Muscle layer of colon (tissue), 2 donors: Measurements from ENCODE around the gene TIAM2.

ENCODE experiments used
- H3K27ac ChIP-seq: one replicate; pipeline ENCODE4 v1.7.0; 2013; ENCODE audit warnings: low read depth, mild to moderate bottlenecking, low read length, moderate library complexity
- H3K27me3 ChIP-seq, 2 donors: one replicate each; pipeline ENCODE4 v1.7.0; 2013; ENCODE audit warnings: low read length in 2 of 2, mild to moderate bottlenecking in 2 of 2; ENCODE audit not compliant: insufficient read depth in 2 of 2, control insufficient read depth in 1 of 2
- H3K36me3 ChIP-seq: one replicate; pipeline ENCODE4 v1.7.0; 2013; ENCODE audit warnings: mild to moderate bottlenecking, low read length; ENCODE audit not compliant: insufficient read depth
- H3K4me1 ChIP-seq: one replicate; pipeline ENCODE4 v1.7.0; 2013; ENCODE audit warnings: mild to moderate bottlenecking, low read length; ENCODE audit not compliant: insufficient read depth
- H3K4me3 ChIP-seq, 2 donors: one replicate each; pipeline ENCODE4 v1.7.0; 2013; ENCODE audit warnings: low read length in 2 of 2, low read depth in 1 of 2, mild to moderate bottlenecking in 1 of 2, moderate library complexity in 1 of 2
- H3K9ac ChIP-seq: one replicate; pipeline ENCODE4 v1.7.0; 2013; ENCODE audit warnings: low read length
- H3K9me3 ChIP-seq: one replicate; pipeline ENCODE4 v1.7.0; 2013; ENCODE audit warnings: mild to moderate bottlenecking, low read length
- donor health status: abdominal sarcoma.
- donor health status: Adenocarcinoma of cecum.

TIAM2 gene

DNA sequence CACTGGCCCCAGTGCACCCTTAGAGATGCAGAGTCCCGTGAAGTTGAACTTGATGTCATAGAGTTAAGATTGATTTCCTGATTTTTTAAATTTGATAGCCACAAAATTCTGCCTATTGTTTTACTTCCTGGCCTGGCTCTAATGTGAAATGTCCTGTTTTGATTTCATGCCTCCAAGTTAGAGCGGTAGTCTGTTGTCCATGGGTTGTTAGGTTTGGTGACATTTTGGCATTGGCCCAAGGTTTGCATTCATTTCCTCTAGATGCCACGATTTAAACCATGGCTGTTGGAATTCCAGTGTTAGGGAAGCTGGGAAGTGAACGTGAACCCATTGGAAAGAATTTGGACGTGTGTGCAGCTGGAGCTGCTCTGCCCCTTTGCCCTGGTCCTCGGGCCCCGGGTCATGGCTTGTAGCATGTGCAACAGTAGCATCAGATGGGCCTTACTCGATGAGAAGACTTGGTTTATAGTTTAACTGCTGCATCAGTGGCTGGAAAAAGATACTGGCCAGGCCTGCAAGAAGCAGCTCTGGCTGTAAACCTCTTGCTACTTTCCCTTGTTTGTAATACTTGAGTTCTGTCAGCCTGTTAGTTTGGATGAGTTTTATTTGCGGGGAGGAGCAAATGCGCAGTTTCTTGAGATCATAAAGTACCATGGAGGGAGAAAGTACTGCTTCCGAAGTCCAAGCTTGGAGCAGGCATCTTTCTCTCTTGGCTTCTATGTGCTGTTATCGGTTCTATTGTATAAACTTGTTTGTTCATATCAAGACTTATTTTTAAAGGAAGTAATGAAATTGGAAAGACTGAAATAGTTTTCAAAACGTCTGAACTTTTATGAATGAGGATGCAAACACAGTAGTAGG lies 147.3 kb downstream of the TIAM2 start:
- H3K9me3 ChIP-seq = no peaks in the 10 kb centered on the region
- peaks cover 35% of the 10 kb centered on the region for H3K4me1 ChIP-seq
- H3K4me3 ChIP-seq = peak overlapping the region in 1 of 2 donors; percentile 47
- peak overlapping the region; percentile 0 for H3K9ac ChIP-seq
- H3K27ac ChIP-seq = peak overlapping the region; percentile 35
- no peaks in the 10 kb centered on the region for H3K36me3 ChIP-seq
- H3K27me3 ChIP-seq = no peaks in the 10 kb centered on the region

- Histone ChIP-seq H3K4me3 (peak overlapping the region in 1 of 2 donors; percentile 47), H3K36me3 (no peaks in the 10 kb centered on the region), H3K27me3 (no peaks in the 10 kb centered on the region), H3K9me3 (no peaks in the 10 kb centered on the region), H3K9ac (peak overlapping the region; percentile 0), H3K4me1 (peaks cover 35% of the 10 kb centered on the region), H3K27ac (peak overlapping the region; percentile 1)
These were observed 148.0 kb downstream of the TIAM2 start for GRCh38 chr6:155143029-155143577.

- Histone ChIP-seq H3K27ac (peak overlapping the region; percentile 1), H3K27me3 (no peaks in the 10 kb centered on the region), H3K9me3 (no peaks in the 10 kb centered on the region), H3K4me3 (peak overlapping the region in 1 of 2 donors; percentile 47), H3K9ac (peak overlapping the region; percentile 0), H3K36me3 (no peaks in the 10 kb centered on the region), H3K4me1 (peaks cover 35% of the 10 kb centered on the region)
These were observed 148.5 kb downstream of the TIAM2 start for GRCh38 chr6:155143578-155144106.

GRCh38 chr6:155146205-155146604 lies 151.1 kb downstream of the TIAM2 start:
- H3K27ac ChIP-seq = no peak overlapping the region
- no peak overlapping the region for H3K9ac ChIP-seq
- H3K36me3 ChIP-seq = no peaks in the 10 kb centered on the region
- peaks cover 28% of the 10 kb centered on the region for H3K4me1 ChIP-seq
- no peaks in the 10 kb centered on the region for H3K9me3 ChIP-seq
- no peaks in the 10 kb centered on the region for H3K27me3 ChIP-seq
- no peak overlapping the region for H3K4me3 ChIP-seq

- Histone ChIP-seq H3K9me3 (no peaks in the 10 kb centered on the region), H3K36me3 (no peaks in the 10 kb centered on the region), H3K4me3 (no peak overlapping the region)
These were observed 153.0 kb downstream of the TIAM2 start for GRCh38 chr6:155147958-155148663.

GRCh38 chr6:155150967-155151671 lies 156.0 kb downstream of the TIAM2 start:
- Histone ChIP-seq H3K27ac (no peak overlapping the region), H3K4me3 (no peak overlapping the region), H3K9ac (no peak overlapping the region), H3K36me3 (no peaks in the 10 kb centered on the region), H3K27me3 (no peaks in the 10 kb centered on the region), H3K9me3 (no peaks in the 10 kb centered on the region), H3K4me1 (peaks cover 7% of the 10 kb centered on the region)

More at GRCh38 chr6:155147958-155148663, 153.0 kb downstream of the TIAM2 start:
- no peaks in the 10 kb centered on the region for H3K27me3 ChIP-seq
- H3K27ac ChIP-seq = no peak overlapping the region
- H3K4me1 ChIP-seq = peaks cover 9% of the 10 kb centered on the region
- H3K9ac ChIP-seq = no peak overlapping the region

DNA sequence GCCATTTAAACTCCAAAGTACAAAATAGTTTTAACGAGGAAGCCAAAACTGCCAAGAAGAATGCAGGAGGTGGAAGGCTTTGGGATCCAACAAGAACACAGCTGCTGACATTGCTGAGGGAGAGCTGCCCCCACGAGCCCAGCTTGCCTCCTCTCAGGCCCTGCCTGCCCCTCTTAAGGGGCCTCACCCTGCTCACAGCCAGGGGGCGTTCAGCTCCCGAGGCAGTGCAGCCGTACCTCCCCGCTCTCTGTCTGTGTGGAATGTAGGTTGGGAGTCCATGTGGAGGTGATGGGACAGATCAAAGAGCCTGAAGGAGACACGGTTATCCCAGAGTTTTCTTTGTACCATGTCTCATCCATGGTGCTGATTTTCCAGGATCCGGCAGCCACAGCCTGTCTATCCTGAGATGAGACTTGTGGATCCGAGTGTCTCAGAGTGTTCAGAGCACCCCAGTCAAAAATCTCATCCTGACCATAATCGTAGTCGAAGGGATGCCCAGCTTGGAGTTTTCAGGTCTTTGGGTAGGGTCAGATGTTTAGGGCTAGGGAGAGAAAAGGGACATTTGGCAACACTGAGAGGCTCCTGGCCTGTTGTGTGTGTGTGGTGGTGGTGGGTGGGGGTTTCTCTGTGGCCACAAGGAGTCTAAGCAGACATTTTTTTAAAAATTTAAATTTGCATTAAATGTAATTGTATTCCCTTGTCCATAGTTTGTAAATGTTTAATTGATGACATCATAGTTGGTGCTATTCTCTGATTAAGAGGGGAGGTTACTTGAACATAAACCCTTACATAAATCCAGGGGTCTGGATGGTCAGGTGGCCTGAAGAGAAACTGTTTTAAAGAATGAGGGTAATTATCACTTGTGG lies 157.3 kb downstream of the TIAM2 start:
- H3K36me3 ChIP-seq = no peaks in the 10 kb centered on the region
- H3K27ac ChIP-seq = no peak overlapping the region
- H3K9me3 ChIP-seq = no peaks in the 10 kb centered on the region
- no peak overlapping the region for H3K4me3 ChIP-seq
- peaks cover 7% of the 10 kb centered on the region for H3K4me1 ChIP-seq
- H3K9ac ChIP-seq = no peak overlapping the region
- no peaks in the 10 kb centered on the region for H3K27me3 ChIP-seq

DNA sequence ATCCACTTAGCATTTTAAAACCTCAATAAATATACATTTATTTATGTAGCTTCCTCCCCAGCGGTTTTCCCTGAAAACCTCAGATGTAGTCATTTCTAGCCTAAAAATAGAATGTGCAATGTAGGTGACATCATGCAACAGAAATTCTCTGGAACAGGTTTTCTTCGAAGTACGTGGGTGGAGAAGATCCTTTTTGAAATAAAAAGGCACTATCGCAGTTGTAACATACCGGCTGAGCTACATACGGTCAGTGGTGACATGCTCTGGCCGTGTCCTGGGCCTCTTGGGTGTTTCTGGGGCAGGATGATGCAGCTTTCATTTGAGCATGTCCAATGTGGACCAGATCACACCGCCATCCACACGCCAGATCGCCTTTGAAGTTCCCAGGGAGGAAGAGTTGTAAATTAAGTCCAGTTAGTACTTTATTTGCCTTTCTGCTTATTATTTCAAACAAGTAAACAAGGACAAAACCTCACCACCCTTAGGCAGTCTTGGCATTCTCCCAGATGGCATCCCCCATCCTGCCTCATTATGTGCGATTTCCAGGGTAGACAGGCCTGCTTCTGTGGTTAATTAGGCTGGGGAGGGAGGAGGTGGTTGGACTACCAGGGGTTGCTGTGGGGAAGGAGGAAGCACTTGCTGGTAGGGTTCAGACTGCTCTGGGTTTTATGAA lies 159.2 kb downstream of the TIAM2 start:
- peaks cover 7% of the 10 kb centered on the region for H3K4me1 ChIP-seq
- no peaks in the 10 kb centered on the region for H3K36me3 ChIP-seq
- no peak overlapping the region for H3K27ac ChIP-seq
- no peaks in the 10 kb centered on the region for H3K9me3 ChIP-seq
- no peak overlapping the region for H3K9ac ChIP-seq
- H3K27me3 ChIP-seq = no peaks in the 10 kb centered on the region
- H3K4me3 ChIP-seq = no peak overlapping the region

DNA sequence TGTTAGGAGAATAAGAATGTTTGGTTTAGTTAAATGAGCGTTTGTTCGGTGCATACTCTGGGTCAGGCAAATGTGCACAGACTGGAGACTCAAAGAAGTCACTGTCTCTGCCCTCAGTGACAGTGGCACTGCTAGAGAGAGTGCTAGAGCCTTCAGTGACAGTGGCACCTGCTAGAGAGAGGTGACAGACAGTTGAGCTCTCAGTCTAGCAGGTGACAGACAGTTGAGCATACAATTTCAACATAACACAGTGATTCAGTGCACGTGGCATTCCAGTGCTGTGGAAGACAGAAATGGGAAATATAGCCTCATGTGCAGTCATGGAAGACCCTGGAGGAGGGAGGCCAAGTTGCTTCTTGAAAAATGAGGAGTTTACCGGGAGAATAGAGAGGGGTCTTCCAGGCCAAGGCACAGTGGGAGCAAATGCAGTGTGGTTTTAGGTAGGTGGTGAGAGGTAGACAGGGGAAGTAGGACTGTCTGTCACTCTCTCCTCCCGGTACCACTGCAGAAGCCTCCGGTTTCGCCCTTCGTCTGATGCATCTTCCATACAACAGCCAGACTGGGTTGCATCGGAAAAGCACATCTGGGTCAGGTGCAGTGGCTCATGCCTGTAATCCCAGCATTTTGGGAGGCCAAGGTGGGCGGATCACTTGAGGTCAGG lies 160.8 kb downstream of the TIAM2 start:
- H3K4me3 ChIP-seq = no peak overlapping the region
- no peaks in the 10 kb centered on the region for H3K9me3 ChIP-seq
- H3K9ac ChIP-seq = no peak overlapping the region
- no peak overlapping the region for H3K27ac ChIP-seq
- H3K4me1 ChIP-seq = peaks cover 7% of the 10 kb centered on the region
- no peaks in the 10 kb centered on the region for H3K27me3 ChIP-seq
- H3K36me3 ChIP-seq = no peaks in the 10 kb centered on the region

DNA sequence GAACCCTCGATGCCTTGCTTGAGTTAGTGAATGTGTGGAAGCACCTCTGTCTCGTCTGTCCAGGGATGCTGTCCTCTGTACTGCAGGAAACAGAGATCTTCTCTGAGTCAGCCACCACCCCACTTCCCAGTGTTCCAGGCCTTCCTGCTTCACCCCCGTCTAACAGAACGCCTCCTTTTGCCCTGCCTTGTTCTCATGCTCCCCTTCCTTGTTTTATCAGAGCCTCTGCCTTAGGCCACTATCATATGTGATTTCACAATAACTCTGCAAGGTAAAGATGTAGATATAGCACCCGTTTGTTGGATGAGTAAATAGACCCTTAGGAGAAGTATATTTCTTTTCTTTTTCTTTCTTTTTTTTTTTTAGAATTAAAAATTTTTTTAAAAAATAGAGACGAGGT lies 162.0 kb downstream of the TIAM2 start:
- Histone ChIP-seq H3K9ac (no peak overlapping the region), H3K27ac (no peak overlapping the region), H3K4me3 (no peak overlapping the region), H3K27me3 (no peaks in the 10 kb centered on the region), H3K36me3 (no peaks in the 10 kb centered on the region), H3K9me3 (no peaks in the 10 kb centered on the region), H3K4me1 (peaks cover 7% of the 10 kb centered on the region)
